ENCODE results near the gene GDI2.

DNA sequence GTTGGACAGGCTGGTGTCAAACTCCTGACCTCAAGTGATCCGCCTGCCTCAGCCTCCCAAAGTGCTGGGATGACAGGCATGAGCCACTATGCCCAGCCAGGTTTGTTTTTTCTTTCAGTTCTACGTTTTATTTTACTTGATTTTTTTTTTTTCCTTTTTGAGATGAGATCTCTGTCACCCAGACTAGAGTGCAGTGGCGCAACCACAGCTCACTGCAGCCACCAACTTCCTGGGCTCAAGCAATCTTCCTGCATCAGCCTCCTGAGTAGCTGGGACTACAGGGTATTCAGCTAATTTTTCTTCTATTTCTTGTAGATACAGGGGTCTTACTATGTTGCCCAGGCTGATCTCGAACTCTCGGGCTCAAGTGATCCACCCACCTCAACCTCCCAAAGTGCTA, 24.3 kb downstream of the GDI2 start:
- no peak for TF ChIP-seq POLR2AphosphoS5 (IDR thresholded peaks at IDR 0.05; ENCODE audit: borderline replicate concordance, low read depth, low read length)
- TF ChIP-seq EZH2 (IDR thresholded peaks at IDR 0.05) = no peak

Measured in SK-N-MC (cell line).